H9 (cell line): ENCODE data around the gene OGG1. TPM values are rescaled to one million over a fixed set of nuclear protein-coding genes. Genes with fewer than 3 reads are reported as not detected.

Experiments used
- DNase-seq: peaks from one replicate; pipeline ENCODE4 v3.0.0-alpha.2; 2017
- H2AFZ ChIP-seq: one replicate; pipeline ENCODE4 v1.6.1; 2013; ENCODE audit warnings: mild to moderate bottlenecking, low read length, control low read depth, moderate library complexity
- H2AK5ac ChIP-seq: 2 replicates; pipeline ENCODE4 v1.6.1; 2013; ENCODE audit warnings: low read length, control low read depth, mixed read lengths; ENCODE audit not compliant: insufficient read length
- H2BK120ac ChIP-seq: one replicate; pipeline ENCODE4 v1.6.1; 2013; ENCODE audit warnings: low read depth, mild to moderate bottlenecking, low read length, control low read depth, inconsistent platforms; ENCODE audit not compliant: poor library complexity, severe bottlenecking
- H2BK12ac ChIP-seq: 2 replicates; pipeline ENCODE4 v1.6.1; 2013; ENCODE audit warnings: low read length, control low read depth, mixed read lengths, low read depth; ENCODE audit not compliant: insufficient read length
- H2BK15ac ChIP-seq: 2 replicates; pipeline ENCODE4 v1.6.1; 2013; ENCODE audit warnings: low read depth, low read length, control low read depth
- H2BK20ac ChIP-seq: one replicate; pipeline ENCODE4 v1.6.1; 2013; ENCODE audit warnings: low read depth, mild to moderate bottlenecking, low read length, control low read depth, inconsistent platforms; ENCODE audit not compliant: poor library complexity, severe bottlenecking
- H2BK5ac ChIP-seq: 2 replicates; pipeline ENCODE4 v1.6.1; 2013; ENCODE audit warnings: low read length, control low read depth, mixed read lengths; ENCODE audit not compliant: insufficient read length
- H3K14ac ChIP-seq: 2 replicates; pipeline ENCODE4 v1.6.1; 2013; ENCODE audit warnings: low read length, control low read depth; ENCODE audit not compliant: insufficient read depth
- H3K18ac ChIP-seq: 2 replicates; pipeline ENCODE4 v1.6.1; 2013; ENCODE audit warnings: low read depth, mild to moderate bottlenecking, mixed read lengths, low read length, control low read depth; ENCODE audit not compliant: insufficient read length
- H3K23ac ChIP-seq: 2 replicates; pipeline ENCODE4 v1.6.1; 2013; ENCODE audit warnings: low read length, control low read depth, mixed read lengths, low read depth; ENCODE audit not compliant: insufficient read length
- H3K23me2 ChIP-seq: 2 replicates; pipeline ENCODE4 v1.6.1; 2013; ENCODE audit warnings: low read depth, mild to moderate bottlenecking, mixed read lengths, low read length, control low read depth; ENCODE audit not compliant: insufficient read length, poor library complexity, severe bottlenecking
- H3K27ac ChIP-seq: 2 replicates; pipeline ENCODE4 v1.5.1; 2013; ENCODE audit warnings: low read length, control low read depth, mixed read lengths, low read depth; ENCODE audit not compliant: insufficient read length
- H3K27me3 ChIP-seq: 2 replicates; pipeline ENCODE4 v1.6.1; 2013; ENCODE audit warnings: low read length, control low read depth, inconsistent platforms; ENCODE audit not compliant: insufficient read depth
- H3K4ac ChIP-seq: 2 replicates; pipeline ENCODE4 v1.6.1; 2013; ENCODE audit warnings: low read depth, mild to moderate bottlenecking, control low read depth, inconsistent platforms, low read length, moderate library complexity
- H3K4me1 ChIP-seq: 2 replicates; pipeline ENCODE4 v1.6.1; 2013; ENCODE audit warnings: low read length, control low read depth, inconsistent platforms; ENCODE audit not compliant: insufficient read depth
- H3K4me2 ChIP-seq: 2 replicates; pipeline ENCODE4 v1.6.1; 2013; ENCODE audit warnings: low read length, control low read depth, mixed read lengths; ENCODE audit not compliant: insufficient read length, insufficient read depth
- H3K56ac ChIP-seq: 2 replicates; pipeline ENCODE4 v1.6.1; 2013; ENCODE audit warnings: low read depth, mild to moderate bottlenecking, mixed read lengths, low read length, control low read depth; ENCODE audit not compliant: insufficient read length
- H3K79me1 ChIP-seq: 2 replicates; pipeline ENCODE4 v1.6.1; 2013; ENCODE audit warnings: low read depth, mild to moderate bottlenecking, moderate library complexity, low read length, control low read depth, inconsistent platforms; ENCODE audit not compliant: insufficient read depth, poor library complexity, severe bottlenecking
- H3K79me2 ChIP-seq: 2 replicates; pipeline ENCODE4 v1.6.1; 2013; ENCODE audit warnings: low read length, control low read depth, inconsistent platforms; ENCODE audit not compliant: insufficient read depth
- H3K9ac ChIP-seq: 2 replicates; pipeline ENCODE4 v1.6.1; 2013; ENCODE audit warnings: low read length, control low read depth, mixed read lengths; ENCODE audit not compliant: insufficient read length; ENCODE audit errors: extremely low read depth
- H3K9me3 ChIP-seq: one replicate; pipeline ENCODE4 v1.6.1; 2013; ENCODE audit warnings: low read depth, low read length, inconsistent platforms; ENCODE audit not compliant: control insufficient read depth
- H3T11ph ChIP-seq: one replicate; pipeline ENCODE4 v1.6.1; 2013; ENCODE audit warnings: mild to moderate bottlenecking, low read length, control low read depth, inconsistent platforms
- H4K20me1 ChIP-seq: one replicate; pipeline ENCODE4 v1.6.1; 2013; ENCODE audit not compliant: control insufficient read depth, insufficient read length, insufficient read depth
- H4K5ac ChIP-seq: 2 replicates; pipeline ENCODE4 v1.6.1; 2013; ENCODE audit warnings: low read depth, mild to moderate bottlenecking, mixed read lengths, low read length, control low read depth; ENCODE audit not compliant: insufficient read length
- H4K8ac ChIP-seq: replicated peaks from 2 replicates; pipeline ENCODE4 v1.6.1; 2013; ENCODE audit warnings: low read length, control low read depth, mixed read lengths, low read depth; ENCODE audit not compliant: insufficient read length
- H4K91ac ChIP-seq: 2 replicates; pipeline ENCODE4 v1.6.1; 2013; ENCODE audit warnings: low read depth, mild to moderate bottlenecking, moderate library complexity, mixed read lengths, low read length, control low read depth; ENCODE audit not compliant: insufficient read length
- H3K27ac Mint-ChIP-seq, 3 experiments: 2 replicates in 2 of 3; 3 replicates in 1 of 3; pipeline ENCODE4 v1.8.0; 2020 to 2021; ENCODE audit warnings: mixed read lengths in 3 of 3, mild to moderate bottlenecking in 1 of 3, moderate library complexity in 1 of 3
- H3K27me3 Mint-ChIP-seq: 2 replicates; pipeline ENCODE4 v1.8.0; 2021; ENCODE audit warnings: low read depth, mild to moderate bottlenecking, moderate library complexity, mixed read lengths
- H3K36me3 Mint-ChIP-seq, 3 experiments: 2 replicates in 2 of 3; 3 replicates in 1 of 3; pipeline ENCODE4 v1.8.0; 2020 to 2021; ENCODE audit warnings: low read depth in 3 of 3, mixed read lengths in 3 of 3; ENCODE audit not compliant: insufficient read depth in 1 of 3
- H3K4me1 Mint-ChIP-seq, 2 experiments: 2 replicates each; pipeline ENCODE4 v1.8.0; 2020; ENCODE audit warnings: mixed read lengths in 2 of 2
- H3K4me3 Mint-ChIP-seq, 2 experiments: 2 replicates in 1 of 2; 3 replicates in 1 of 2; pipeline ENCODE4 v1.8.0; 2020 to 2021; ENCODE audit warnings: mild to moderate bottlenecking in 2 of 2, mixed read lengths in 2 of 2, moderate library complexity in 1 of 2
- H3K9me3 Mint-ChIP-seq, 2 experiments: 2 replicates in 1 of 2; 3 replicates in 1 of 2; pipeline ENCODE4 v1.8.0; 2020; ENCODE audit warnings: mild to moderate bottlenecking in 2 of 2, mixed read lengths in 2 of 2, moderate library complexity in 1 of 2
- CTCF ChIP-seq: fragments of 200-600 bp; sonication (generic); conservative IDR thresholded peaks from 3 replicates; pipeline ENCODE4 v1.8.0; 2021; ENCODE audit warnings: antibody characterized with exemption, mild to moderate bottlenecking
- WGBS: extraction: QIAGEN DNeasy Blood & Tissue Kit; methylation state at CpG from one replicate; pipeline ENCODE4 v1.1.7; 2013; ENCODE audit warnings: missing lambda C conversion rate, low lambda C conversion rate, mixed read lengths; ENCODE audit not compliant: insufficient read length; ENCODE audit errors: extremely low coverage; 5-methylcytosine and 5-hydroxymethylcytosine counted together
- total RNA-seq: library from RNA; stranded (reverse); gene quantifications from 2 replicates; pipeline ENCODE4 v1.2.1, GENCODE V29; 2021

The OGG1 gene
- total RNA-seq, 1 experiment from 2014 or later, result 43.4 TPM

- Histone ChIP-seq H3K27me3 (no peaks in the 10 kb centered on the region; the same call in 1 of the 2 replicates), H2AK5ac (no peak overlapping the region)
Measured at GRCh38 chr3:9777694-9778021, 27.9 kb downstream of the OGG1 start.

More at GRCh38 chr3:9777694-9778021, 27.9 kb downstream of the OGG1 start:
- Histone ChIP-seq H4K5ac (no peak overlapping the region), H3K14ac (no peak overlapping the region), H3K9ac (no peak overlapping the region), H2BK120ac (no peak overlapping the region), H3K79me1 (no peaks in the 10 kb centered on the region), H2BK15ac (no peak overlapping the region), H3K9me3 (no peaks in the 10 kb centered on the region), H3K23ac (no peak overlapping the region), H3K23me2 (no peaks in the 10 kb centered on the region), H3K56ac (no peak overlapping the region), H2BK5ac (no peak overlapping the region), H3K4me1 (no peaks in the 10 kb centered on the region), H3T11ph (no peak overlapping the region), H3K79me2 (no peaks in the 10 kb centered on the region), H3K4me2 (no peak overlapping the region), H3K4ac (no peak overlapping the region), H2BK12ac (no peak overlapping the region), H4K8ac (no peak overlapping the region), H2AFZ (no peak overlapping the region), H4K20me1 (no peaks in the 10 kb centered on the region), H3K18ac (no peak overlapping the region), H2BK20ac (no peak overlapping the region), H3K27ac (no peak overlapping the region), H4K91ac (no peak overlapping the region)
- DNase-seq, result no peak
- Mint-ChIP-seq H3K4me1 (peaks cover 7 to 8% of the 10 kb centered on the region in 2 experiments; a peak in 3 of 4 replicates), H3K9me3 (no peaks in the 10 kb centered on the region), H3K27ac (no peak overlapping the region), H3K4me3 (no peak overlapping the region; a peak in 1 of 5 replicates), H3K27me3 (peaks cover 14% of the 10 kb centered on the region), H3K36me3 (peaks cover 8 to 26% (median 20%) of the 10 kb centered on the region in 3 experiments; a peak in 6 of 7 replicates)
- WGBS, result no CpG with 5 or more reads among the region's 1 CpG
- TF ChIP-seq CTCF, result no peak
